Smooth muscle cell (in vitro differentiated cells): ENCODE results near the gene MRPL50. TPM values are rescaled to one million over a fixed set of nuclear protein-coding genes. Genes with fewer than 3 reads are reported as not detected.

Experiments
- DNase-seq: peaks from one replicate; lab custom pipeline; 2025; ENCODE audit not compliant: unreplicated experiment; lab: John Stamatoyannopoulos, UW
- H2AFZ ChIP-seq: fragments of 200-600 bp; sonication (generic); 2 replicates; pipeline ENCODE4 v1.6.0; 2016; ENCODE audit warnings: antibody characterized with exemption, low read depth, mild to moderate bottlenecking
- H3F3A ChIP-seq: fragments of 200-600 bp; sonication (generic); 2 replicates; pipeline ENCODE4 v1.6.0; 2017; ENCODE audit warnings: antibody characterized with exemption, low read depth
- H3K27ac ChIP-seq: fragments of 200-600 bp; sonication (generic); 2 replicates; pipeline ENCODE4 v1.5.1; 2016; ENCODE audit warnings: low read depth, mild to moderate bottlenecking
- H3K27me3 ChIP-seq: fragments of 200-600 bp; sonication (generic); 2 replicates; pipeline ENCODE4 v1.6.1; 2016; ENCODE audit warnings: low read depth, mild to moderate bottlenecking
- H3K36me3 ChIP-seq: fragments of 200-600 bp; sonication (generic); 2 replicates; pipeline ENCODE4 v1.5.1; 2016; ENCODE audit warnings: low read depth
- H3K4me1 ChIP-seq: fragments of 200-600 bp; sonication (generic); 2 replicates; pipeline ENCODE4 v1.5.1; 2016; ENCODE audit warnings: low read depth
- H3K4me2 ChIP-seq: fragments of 200-600 bp; sonication (generic); 2 replicates; pipeline ENCODE4 v1.6.0; 2016; ENCODE audit warnings: mild to moderate bottlenecking
- H3K4me3 ChIP-seq: fragments of 200-600 bp; sonication (generic); 2 replicates; pipeline ENCODE4 v1.5.1; 2016; ENCODE audit warnings: mild to moderate bottlenecking
- H3K79me2 ChIP-seq: fragments of 200-600 bp; sonication (generic); 2 replicates; pipeline ENCODE4 v1.6.0; 2016; ENCODE audit warnings: low read depth, mild to moderate bottlenecking
- H3K9ac ChIP-seq: fragments of 200-600 bp; sonication (generic); 2 replicates; pipeline ENCODE4 v1.6.0; 2016; ENCODE audit warnings: low read depth
- H3K9me3 ChIP-seq: fragments of 200-600 bp; sonication (generic); replicated peaks from 2 replicates; pipeline ENCODE4 v1.5.1; 2016; ENCODE audit warnings: low read depth
- H4K20me1 ChIP-seq: fragments of 200-600 bp; sonication (generic); 2 replicates; pipeline ENCODE4 v1.6.0; 2016; ENCODE audit warnings: low read depth
- WGBS: methylation state at CpG from one replicate; pipeline ENCODE4 v1.1.7; 2016; ENCODE audit warnings: low lambda C conversion rate; 5-methylcytosine and 5-hydroxymethylcytosine counted together
- polyA plus RNA-seq: library from polyadenylated mRNA; unstranded; fragments of >200 nt; fragmentation: Nextera tagmentation; extraction: Ambion mirVana; gene quantifications from 2 replicates; pipeline ENCODE4 v1.2.1, GENCODE V29; 2016
- total RNA-seq: library from RNA; depleted of rRNA; stranded (reverse); fragments of >200 nt; gene quantifications from 2 replicates; pipeline ENCODE4 v1.2.3, GENCODE V29; 2014
- TF ChIP-seq, protein P1 (sequence below): fragments of 200-600 bp; sonication (generic); IDR thresholded peaks from 2 replicates; pipeline ENCODE4 v1.5.1; 2017; ENCODE audit warnings: borderline replicate concordance, mild to moderate bottlenecking, antibody characterized with exemption; ENCODE audit not compliant: insufficient read depth, poor library complexity, severe bottlenecking

MRPL50 gene
- total and polyA plus RNA-seq, 2 experiments from 2014 or later, result 13.3 to 13.7 TPM

DNA sequence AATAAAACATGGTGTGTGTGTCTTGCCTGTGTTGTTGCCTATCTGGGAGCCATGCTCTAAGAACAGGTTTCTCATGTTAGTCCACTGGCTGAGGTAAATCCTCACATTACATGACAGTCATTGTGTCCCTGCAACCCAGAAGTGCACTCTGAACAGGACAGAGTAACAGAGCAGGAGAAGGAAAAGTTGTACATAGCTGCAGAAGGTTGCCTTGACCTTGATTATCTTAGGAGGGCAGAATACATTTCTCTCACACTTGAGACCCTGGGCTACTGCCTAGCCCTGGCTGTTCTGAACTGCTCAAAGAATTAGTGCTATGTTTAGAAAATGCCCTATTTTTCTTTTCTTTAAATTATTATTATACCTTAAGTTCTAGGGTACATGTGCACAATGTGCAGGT is 17.2 kb upstream of the MRPL50 start:
- no peak overlapping the region for H3K4me3 ChIP-seq
- no peaks in the 10 kb centered on the region for H3K27me3 ChIP-seq
- no peaks in the 10 kb centered on the region for H3K79me2 ChIP-seq
- H3K4me1 ChIP-seq, result no peaks in the 10 kb centered on the region
- peaks cover 17% of the 10 kb centered on the region for H3K9me3 ChIP-seq
- no peak overlapping the region for H3K9ac ChIP-seq
- H3K36me3 ChIP-seq, result no peaks in the 10 kb centered on the region
- no peaks in the 10 kb centered on the region for H3F3A ChIP-seq
- no peak overlapping the region for H3K4me2 ChIP-seq
- DNase-seq, result no peak
- H2AFZ ChIP-seq, result no peak overlapping the region
- H3K27ac ChIP-seq, result no peak overlapping the region
- H4K20me1 ChIP-seq, result no peaks in the 10 kb centered on the region
- TF ChIP-seq, protein P1, sequence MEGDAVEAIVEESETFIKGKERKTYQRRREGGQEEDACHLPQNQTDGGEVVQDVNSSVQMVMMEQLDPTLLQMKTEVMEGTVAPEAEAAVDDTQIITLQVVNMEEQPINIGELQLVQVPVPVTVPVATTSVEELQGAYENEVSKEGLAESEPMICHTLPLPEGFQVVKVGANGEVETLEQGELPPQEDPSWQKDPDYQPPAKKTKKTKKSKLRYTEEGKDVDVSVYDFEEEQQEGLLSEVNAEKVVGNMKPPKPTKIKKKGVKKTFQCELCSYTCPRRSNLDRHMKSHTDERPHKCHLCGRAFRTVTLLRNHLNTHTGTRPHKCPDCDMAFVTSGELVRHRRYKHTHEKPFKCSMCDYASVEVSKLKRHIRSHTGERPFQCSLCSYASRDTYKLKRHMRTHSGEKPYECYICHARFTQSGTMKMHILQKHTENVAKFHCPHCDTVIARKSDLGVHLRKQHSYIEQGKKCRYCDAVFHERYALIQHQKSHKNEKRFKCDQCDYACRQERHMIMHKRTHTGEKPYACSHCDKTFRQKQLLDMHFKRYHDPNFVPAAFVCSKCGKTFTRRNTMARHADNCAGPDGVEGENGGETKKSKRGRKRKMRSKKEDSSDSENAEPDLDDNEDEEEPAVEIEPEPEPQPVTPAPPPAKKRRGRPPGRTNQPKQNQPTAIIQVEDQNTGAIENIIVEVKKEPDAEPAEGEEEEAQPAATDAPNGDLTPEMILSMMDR, result no peak

DNA sequence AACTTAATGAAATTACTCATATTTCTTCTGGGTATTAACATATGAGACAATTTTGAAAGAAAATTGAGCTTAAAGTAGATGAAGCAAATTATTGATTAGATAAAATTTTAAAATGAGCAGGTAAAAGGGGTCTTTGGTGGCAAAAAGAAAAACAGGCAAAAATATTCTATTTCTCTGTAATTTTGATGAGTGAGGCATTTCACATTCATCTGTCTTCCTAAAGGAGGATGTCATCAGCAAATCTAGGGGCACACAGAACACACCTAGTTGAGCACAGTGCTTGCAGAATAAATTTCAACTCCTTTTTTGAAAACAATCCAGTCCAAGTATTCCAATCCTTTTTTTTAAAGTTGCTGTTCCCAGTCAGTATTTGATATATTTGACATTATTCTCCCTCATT is 16.4 kb upstream of the MRPL50 start:
- no peak overlapping the region for H3K4me3 ChIP-seq
- H3K27ac ChIP-seq, result no peak overlapping the region
- no peak overlapping the region for H3K9ac ChIP-seq
- TF ChIP-seq, protein P1, result no peak
- no peaks in the 10 kb centered on the region for H3K4me1 ChIP-seq
- H2AFZ ChIP-seq, result no peak overlapping the region
- no peaks in the 10 kb centered on the region for H3K79me2 ChIP-seq
- no peak overlapping the region for H3K4me2 ChIP-seq
- peaks cover under 1% of the 10 kb centered on the region for H3K36me3 ChIP-seq
- H4K20me1 ChIP-seq, result no peaks in the 10 kb centered on the region
- no peak for DNase-seq
- no peaks in the 10 kb centered on the region for H3F3A ChIP-seq
- peaks cover 25% of the 10 kb centered on the region for H3K9me3 ChIP-seq
- no peaks in the 10 kb centered on the region for H3K27me3 ChIP-seq

DNA sequence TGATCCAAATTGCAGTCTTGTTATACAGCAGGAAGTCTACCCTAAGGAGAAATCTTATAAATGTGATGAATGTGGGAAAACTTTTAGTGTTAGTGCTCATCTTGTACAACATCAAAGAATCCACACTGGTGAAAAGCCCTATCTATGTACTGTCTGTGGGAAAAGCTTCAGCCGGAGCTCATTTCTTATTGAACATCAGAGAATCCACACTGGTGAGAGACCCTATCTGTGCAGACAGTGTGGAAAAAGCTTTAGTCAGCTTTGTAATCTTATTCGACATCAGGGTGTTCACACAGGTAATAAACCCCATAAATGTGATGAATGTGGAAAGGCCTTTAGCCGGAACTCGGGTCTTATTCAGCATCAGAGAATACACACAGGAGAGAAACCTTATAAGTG is 10.7 kb upstream of the MRPL50 start:
- Histone ChIP-seq H3F3A (peaks cover 10% of the 10 kb centered on the region), H3K9me3 (peaks cover 73% of the 10 kb centered on the region), H3K36me3 (peaks cover 58% of the 10 kb centered on the region), H3K27me3 (no peaks in the 10 kb centered on the region), H4K20me1 (no peaks in the 10 kb centered on the region), H3K4me1 (no peaks in the 10 kb centered on the region), H3K4me2 (no peak overlapping the region), H3K79me2 (no peaks in the 10 kb centered on the region), H3K27ac (no peak overlapping the region), H2AFZ (no peak overlapping the region), H3K4me3 (no peak overlapping the region), H3K9ac (no peak overlapping the region)
- TF ChIP-seq, protein P1, result no peak
- WGBS, result 97% methylated on average over 4 of the region's 4 CpGs
- no peak for DNase-seq

DNA sequence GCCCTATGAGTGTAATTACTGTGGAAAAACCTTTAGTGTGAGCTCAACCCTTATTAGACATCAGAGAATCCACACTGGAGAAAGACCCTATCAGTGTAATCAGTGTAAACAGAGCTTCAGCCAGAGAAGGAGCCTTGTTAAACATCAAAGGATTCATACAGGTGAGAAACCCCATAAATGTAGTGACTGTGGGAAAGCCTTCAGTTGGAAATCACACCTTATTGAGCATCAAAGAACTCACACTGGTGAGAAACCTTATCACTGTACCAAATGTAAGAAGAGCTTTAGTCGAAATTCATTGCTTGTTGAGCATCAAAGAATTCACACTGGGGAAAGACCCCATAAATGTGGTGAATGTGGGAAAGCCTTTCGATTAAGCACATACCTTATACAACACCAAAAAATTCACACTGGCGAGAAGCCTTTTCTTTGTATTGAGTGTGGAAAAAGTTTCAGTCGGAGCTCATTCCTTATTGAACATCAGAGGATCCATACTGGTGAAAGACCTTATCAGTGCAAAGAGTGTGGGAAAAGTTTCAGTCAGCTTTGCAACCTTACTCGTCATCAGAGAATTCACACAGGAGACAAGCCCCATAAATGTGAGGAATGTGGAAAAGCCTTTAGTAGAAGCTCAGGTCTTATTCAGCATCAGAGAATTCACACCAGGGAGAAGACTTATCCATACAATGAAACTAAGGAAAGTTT is 10.1 kb upstream of the MRPL50 start:
- peak overlapping the region; percentile 10 for H3K4me3 ChIP-seq
- H3K4me2 ChIP-seq, result no peak overlapping the region

More for the DNA sequence above, 10.1 kb upstream of the MRPL50 start:
- WGBS, result 100% methylated on average over 5 of the region's 5 CpGs
- Histone ChIP-seq H2AFZ (no peak overlapping the region), H3F3A (peaks cover 10% of the 10 kb centered on the region), H3K9me3 (peaks cover 79% of the 10 kb centered on the region), H3K27ac (no peak overlapping the region), H3K4me1 (no peaks in the 10 kb centered on the region), H3K36me3 (peaks cover 63% of the 10 kb centered on the region), H3K9ac (no peak overlapping the region), H3K27me3 (no peaks in the 10 kb centered on the region), H4K20me1 (no peaks in the 10 kb centered on the region), H3K79me2 (no peaks in the 10 kb centered on the region)
- TF ChIP-seq, protein P1, result no peak
- no peak for DNase-seq
